Right atrium auricular region (tissue), 2 donors: ENCODE measurements around the gene GPC6. TPM values are rescaled to one million over a fixed set of nuclear protein-coding genes. Genes with fewer than 3 reads are reported as not detected.

Source experiments
- DNase-seq: peaks from one replicate; pipeline ENCODE4 v3.0.0-alpha.2; 2019; ENCODE audit warnings: low spot score
- H3K27ac ChIP-seq, 2 donors: fragments of 200-600 bp; sonication (generic); 1 replicate in 1 of 2; 2 replicates in 1 of 2; pipeline ENCODE4 v1.5.1; 2016 to 2019
- H3K27me3 ChIP-seq, 2 donors: fragments of 200-600 bp; sonication (generic); one replicate each; pipeline versions ENCODE4 v1.5.1 to v1.6.0; 2017 to 2019
- H3K36me3 ChIP-seq: fragments of 200-600 bp; sonication (generic); one replicate; pipeline ENCODE4 v1.5.1; 2016
- H3K4me1 ChIP-seq, 2 donors: fragments of 200-600 bp; sonication (generic); one replicate each; pipeline versions ENCODE4 v1.5.1 to v1.6.0; 2017 to 2019
- H3K4me3 ChIP-seq, 2 donors: fragments of 200-600 bp; sonication (generic); 1 replicate in 1 of 2; 2 replicates in 1 of 2; pipeline ENCODE4 v1.5.1; 2017 to 2019; ENCODE audit warnings: mild to moderate bottlenecking in 1 of 2, moderate library complexity in 1 of 2
- H3K9me3 ChIP-seq, 2 donors: fragments of 200-600 bp; sonication (generic); one replicate each; pipeline ENCODE4 v1.5.1; 2019
- total RNA-seq, 2 donors: library from RNA; depleted of rRNA; stranded (reverse); fragments of >200 nt; gene quantifications; one replicate each; pipeline ENCODE4 v1.1.0, GENCODE V29; 2016
- TF ChIP-seq, protein P1 (sequence below), 2 donors: fragments of 200-600 bp; sonication (generic); IDR thresholded peaks; one replicate each; pipeline ENCODE4 v1.5.1; 2019; ENCODE audit warnings: antibody characterized with exemption in 2 of 2

Gene GPC6
- total RNA-seq, 2 donors from 2014 or later = 1.3 to 3.8 TPM

DNA sequence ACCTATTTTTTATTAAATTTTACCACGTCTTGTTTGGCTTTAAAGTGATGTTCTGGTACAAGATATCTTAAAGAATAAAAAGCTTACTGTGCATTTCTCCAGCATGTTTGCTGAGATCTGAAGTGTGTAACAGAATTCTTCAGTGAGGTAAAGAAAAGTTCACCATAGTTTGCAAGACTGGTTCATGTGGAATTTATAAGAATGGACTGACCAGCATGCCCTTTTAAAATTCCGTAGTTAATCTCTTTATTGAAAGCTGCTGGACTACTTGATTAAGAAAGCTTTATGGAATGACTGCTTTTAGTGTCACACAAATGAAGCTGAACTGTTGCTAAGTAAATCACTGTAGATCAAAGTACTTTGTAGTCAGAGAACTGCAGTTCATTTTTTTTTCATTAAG, 119.2 kb downstream of the GPC6 start:
- H3K4me1 ChIP-seq = no peaks in the 10 kb centered on the region
- H3K4me3 ChIP-seq = no peak overlapping the region
- H3K9me3 ChIP-seq = no peaks in the 10 kb centered on the region
- H3K36me3 ChIP-seq = no peaks in the 10 kb centered on the region
- no peak for DNase-seq
- no peak overlapping the region for H3K27ac ChIP-seq
- no peaks in the 10 kb centered on the region for H3K27me3 ChIP-seq
- TF ChIP-seq, protein P1, sequence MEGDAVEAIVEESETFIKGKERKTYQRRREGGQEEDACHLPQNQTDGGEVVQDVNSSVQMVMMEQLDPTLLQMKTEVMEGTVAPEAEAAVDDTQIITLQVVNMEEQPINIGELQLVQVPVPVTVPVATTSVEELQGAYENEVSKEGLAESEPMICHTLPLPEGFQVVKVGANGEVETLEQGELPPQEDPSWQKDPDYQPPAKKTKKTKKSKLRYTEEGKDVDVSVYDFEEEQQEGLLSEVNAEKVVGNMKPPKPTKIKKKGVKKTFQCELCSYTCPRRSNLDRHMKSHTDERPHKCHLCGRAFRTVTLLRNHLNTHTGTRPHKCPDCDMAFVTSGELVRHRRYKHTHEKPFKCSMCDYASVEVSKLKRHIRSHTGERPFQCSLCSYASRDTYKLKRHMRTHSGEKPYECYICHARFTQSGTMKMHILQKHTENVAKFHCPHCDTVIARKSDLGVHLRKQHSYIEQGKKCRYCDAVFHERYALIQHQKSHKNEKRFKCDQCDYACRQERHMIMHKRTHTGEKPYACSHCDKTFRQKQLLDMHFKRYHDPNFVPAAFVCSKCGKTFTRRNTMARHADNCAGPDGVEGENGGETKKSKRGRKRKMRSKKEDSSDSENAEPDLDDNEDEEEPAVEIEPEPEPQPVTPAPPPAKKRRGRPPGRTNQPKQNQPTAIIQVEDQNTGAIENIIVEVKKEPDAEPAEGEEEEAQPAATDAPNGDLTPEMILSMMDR (IDR thresholded peaks at IDR 0.05) = no peak

DNA sequence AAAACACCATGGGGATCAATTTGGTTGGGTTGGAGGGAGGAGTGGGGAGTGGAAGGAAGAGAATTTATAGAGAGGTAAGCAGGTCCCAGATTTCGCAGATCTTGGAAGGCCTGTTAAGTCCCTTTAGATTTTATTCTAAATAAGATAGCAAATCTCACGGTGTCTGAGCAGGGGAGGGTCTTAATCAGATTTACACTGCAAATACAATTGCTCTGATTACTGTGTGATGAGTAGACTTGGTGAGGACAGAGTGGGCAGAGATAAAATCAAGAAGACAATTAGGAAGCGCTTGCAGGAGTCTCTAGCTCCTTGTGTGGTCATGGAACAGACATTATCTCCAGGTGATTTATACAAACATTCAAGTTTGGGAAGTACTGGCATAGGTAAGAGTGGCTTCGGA, 126.0 kb downstream of the GPC6 start:
- H3K4me3 ChIP-seq = no peak overlapping the region
- H3K36me3 ChIP-seq = no peaks in the 10 kb centered on the region
- no peaks in the 10 kb centered on the region for H3K4me1 ChIP-seq
- DNase-seq = no peak
- no peaks in the 10 kb centered on the region for H3K9me3 ChIP-seq
- H3K27ac ChIP-seq = no peak overlapping the region
- TF ChIP-seq, protein P1 (IDR thresholded peaks at IDR 0.05) = no peak
- H3K27me3 ChIP-seq = no peaks in the 10 kb centered on the region

DNA sequence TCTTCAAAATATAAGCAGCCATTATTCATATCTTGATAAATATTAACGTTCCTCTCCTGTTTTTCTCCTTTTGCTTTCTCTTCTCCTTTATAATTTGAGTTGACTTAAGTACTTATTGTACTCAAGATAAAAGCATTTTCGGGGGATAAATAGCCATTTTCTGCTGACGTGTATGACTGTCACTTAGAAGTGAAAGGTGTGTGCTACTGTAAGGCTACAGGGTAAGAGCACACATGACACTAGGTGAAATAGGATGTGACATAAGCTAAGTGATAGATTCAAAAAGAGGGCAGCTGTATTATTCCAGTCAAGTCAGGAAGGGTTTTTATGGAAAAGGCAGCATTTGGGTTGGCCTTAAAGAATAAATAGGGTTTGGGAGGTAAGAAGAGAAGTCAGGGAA, 128.5 kb downstream of the GPC6 start:
- DNase-seq = no peak
- Histone ChIP-seq H3K9me3 (no peaks in the 10 kb centered on the region), H3K27me3 (no peaks in the 10 kb centered on the region), H3K36me3 (no peaks in the 10 kb centered on the region), H3K4me1 (no peaks in the 10 kb centered on the region), H3K4me3 (no peak overlapping the region), H3K27ac (no peak overlapping the region)
- TF ChIP-seq, protein P1 (IDR thresholded peaks at IDR 0.05) = no peak

DNA sequence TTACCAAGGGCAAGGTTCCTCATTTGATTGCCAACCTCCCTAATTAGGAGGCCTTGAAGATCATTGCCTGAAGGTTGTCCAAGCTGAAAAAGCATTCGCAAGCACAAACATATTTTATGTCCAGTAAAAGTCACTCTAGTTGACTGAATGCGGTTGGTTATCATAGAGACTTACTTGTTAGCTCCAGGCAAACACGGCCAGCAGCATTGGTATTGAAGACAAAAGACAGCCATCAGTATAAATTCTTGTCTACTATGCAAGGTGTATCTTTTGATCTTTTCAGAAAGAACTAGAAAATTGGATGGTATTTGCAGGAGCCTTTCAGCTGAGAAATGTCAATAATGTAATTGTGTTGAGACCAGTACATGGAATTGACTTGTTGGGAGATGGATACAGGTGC, 129.9 kb downstream of the GPC6 start:
- TF ChIP-seq, protein P1 (IDR thresholded peaks at IDR 0.05) = no peak
- no peak for DNase-seq
- no peak overlapping the region for H3K27ac ChIP-seq
- H3K4me1 ChIP-seq = no peaks in the 10 kb centered on the region
- H3K4me3 ChIP-seq = no peak overlapping the region
- no peaks in the 10 kb centered on the region for H3K27me3 ChIP-seq
- no peaks in the 10 kb centered on the region for H3K36me3 ChIP-seq
- no peaks in the 10 kb centered on the region for H3K9me3 ChIP-seq

DNA sequence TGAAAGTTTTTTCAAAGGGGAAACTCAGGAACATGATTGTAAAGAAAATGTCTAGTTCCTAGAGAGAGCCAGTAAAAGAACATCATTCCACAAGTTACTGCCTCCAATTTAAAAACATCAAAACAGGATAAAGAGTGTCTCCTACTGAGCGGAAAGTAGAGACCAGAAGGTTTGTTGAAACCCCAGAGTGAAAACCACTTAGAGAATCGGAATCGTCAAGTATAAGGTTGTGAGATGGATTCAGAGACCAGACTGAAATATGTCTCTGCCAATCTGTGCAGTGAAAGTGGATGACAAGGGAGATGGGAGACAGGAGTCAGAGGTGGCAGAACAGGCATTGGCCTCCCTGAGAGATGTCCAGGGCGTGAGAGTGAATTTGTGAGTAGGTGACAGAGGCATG, 133.4 kb downstream of the GPC6 start:
- DNase-seq = no peak
- Histone ChIP-seq H3K27ac (no peak overlapping the region), H3K9me3 (no peaks in the 10 kb centered on the region), H3K36me3 (no peaks in the 10 kb centered on the region), H3K27me3 (no peaks in the 10 kb centered on the region), H3K4me3 (no peak overlapping the region), H3K4me1 (no peaks in the 10 kb centered on the region)
- TF ChIP-seq, protein P1 (IDR thresholded peaks at IDR 0.05) = no peak

DNA sequence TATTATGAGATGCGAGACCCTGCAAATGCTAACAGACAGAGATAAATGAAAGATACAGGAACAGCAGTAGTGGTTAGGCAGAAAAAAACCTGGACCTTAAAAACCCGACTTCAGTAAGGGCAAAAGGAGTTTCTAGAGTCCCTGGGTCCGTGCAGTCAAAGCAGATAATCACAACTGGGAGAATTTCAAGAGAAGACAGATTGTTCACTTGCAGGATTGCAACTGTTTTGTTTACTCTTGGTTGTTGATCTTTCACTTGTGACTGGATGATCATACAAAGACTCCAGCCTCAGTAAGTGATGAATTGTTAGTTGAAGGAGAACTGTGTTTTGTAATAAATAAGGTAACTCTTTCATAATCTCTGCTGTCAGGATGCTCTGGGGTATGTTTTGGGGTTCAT, 135.1 kb downstream of the GPC6 start:
- Histone ChIP-seq H3K27ac (no peak overlapping the region), H3K36me3 (no peaks in the 10 kb centered on the region), H3K27me3 (no peaks in the 10 kb centered on the region), H3K4me3 (no peak overlapping the region), H3K9me3 (no peaks in the 10 kb centered on the region), H3K4me1 (no peaks in the 10 kb centered on the region)
- no peak for DNase-seq
- TF ChIP-seq, protein P1 (IDR thresholded peaks at IDR 0.05) = no peak
